ENCODE data around the gene TTF1. TPM values are rescaled to one million over a fixed set of nuclear protein-coding genes. Genes with fewer than 3 reads are reported as not detected.

TTF1 gene
- total RNA-seq, 1 donor from 2014 or later, result 2.4 TPM

Other genes starting within 250 kb of the TTF1 start
- 0.38 TPM for gene NTNG2, start 244.8 kb downstream of the TTF1 start, total RNA-seq
- gene SETX, start 51.9 kb downstream of the TTF1 start, total RNA-seq, result 15.8 TPM
- not detected for gene CFAP77, start 3.4 kb upstream of the TTF1 start, total RNA-seq
- not detected for gene BARHL1, start 175.8 kb upstream of the TTF1 start, total RNA-seq